Activated CD8-positive, alpha-beta memory T cell treated with anti-CD3 and anti-CD28 coated beads, Interleukin-2, amount 10 ng/mL, durations not matched to agents 7 days and 5 days (primary cell): ENCODE measurements around the gene BRWD1. TPM values are rescaled to one million over a fixed set of nuclear protein-coding genes. Genes with fewer than 3 reads are reported as not detected.
"Not testable (repeated sequence)": the region's sequence is repeated elsewhere in the genome, so short reads cannot be mapped to it uniquely, and the experiment has no call there.

Experiments
- ATAC-seq: fragments of 150-1000 bp; cut with Tn5 transposase; one replicate; pipeline ENCODE4 v1.10.0; 2021; ENCODE audit warnings: moderate library complexity
- CTCF ChIA-PET: fragments of 350-600 bp; sonication (Branson Sonifier 250); formaldehyde crosslinking; loops from one replicate; lab custom pipeline; 2021; ENCODE audit warnings: antibody characterized with exemption; lab: Charles Lee
- DNase-seq: peaks from one replicate; pipeline ENCODE4 v3.0.0-alpha.2; 2020
- H3K27ac Mint-ChIP-seq: one replicate; pipeline ENCODE4 v1.8.0; 2021; ENCODE audit warnings: mild to moderate bottlenecking, mixed read lengths
- H3K27me3 Mint-ChIP-seq: one replicate; pipeline ENCODE4 v1.8.0; 2021; ENCODE audit warnings: mixed read lengths
- H3K36me3 Mint-ChIP-seq: one replicate; pipeline ENCODE4 v1.8.0; 2021; ENCODE audit warnings: mild to moderate bottlenecking, mixed read lengths
- H3K4me1 Mint-ChIP-seq: one replicate; pipeline ENCODE4 v1.8.0; 2021; ENCODE audit warnings: mixed read lengths
- H3K4me3 Mint-ChIP-seq: one replicate; pipeline ENCODE4 v1.8.0; 2021; ENCODE audit warnings: mild to moderate bottlenecking, moderate library complexity, mixed read lengths
- H3K9me3 Mint-ChIP-seq: one replicate; pipeline ENCODE4 v1.8.0; 2022; ENCODE audit warnings: low read depth, mixed read lengths
- total RNA-seq, 2 experiments: library from RNA; stranded (reverse); gene quantifications; one replicate each; pipeline ENCODE4 v1.2.3, GENCODE V29; 2021

The BRWD1 gene
- total RNA-seq, 2 experiments from 2014 or later, result 35.0 to 49.5 TPM

GRCh38 chr21:39161064-39161463, 152.4 kb downstream of the BRWD1 start:
- CTCF ChIA-PET, result interaction anchor here (0.7 kb wide), 1 partner anchor 170 kb away, joined by 3 read pairs; no protein-coding TSS in a partner anchor
- H3K4me1 Mint-ChIP-seq, result no peaks in the 10 kb centered on the region
- H3K36me3 Mint-ChIP-seq, result peaks cover 1% of the 10 kb centered on the region
- peaks cover 4% of the 10 kb centered on the region for H3K9me3 Mint-ChIP-seq
- H3K27ac Mint-ChIP-seq, result no peak overlapping the region
- H3K27me3 Mint-ChIP-seq, result no peaks in the 10 kb centered on the region
- H3K4me3 Mint-ChIP-seq, result no peak overlapping the region
- ATAC-seq, result no peak
- DNase-seq, result no peak

- Mint-ChIP-seq H3K4me1 (no peaks in the 10 kb centered on the region), H3K36me3 (no peaks in the 10 kb centered on the region), H3K4me3 (no peak overlapping the region), H3K9me3 (peaks cover 2% of the 10 kb centered on the region), H3K27me3 (no peaks in the 10 kb centered on the region), H3K27ac (no peak overlapping the region)
- CTCF ChIA-PET, result no interaction called here
- DNase-seq, result no peak
- no peak for ATAC-seq
These were observed 153.9 kb downstream of the BRWD1 start for GRCh38 chr21:39159342-39160063.

DNA sequence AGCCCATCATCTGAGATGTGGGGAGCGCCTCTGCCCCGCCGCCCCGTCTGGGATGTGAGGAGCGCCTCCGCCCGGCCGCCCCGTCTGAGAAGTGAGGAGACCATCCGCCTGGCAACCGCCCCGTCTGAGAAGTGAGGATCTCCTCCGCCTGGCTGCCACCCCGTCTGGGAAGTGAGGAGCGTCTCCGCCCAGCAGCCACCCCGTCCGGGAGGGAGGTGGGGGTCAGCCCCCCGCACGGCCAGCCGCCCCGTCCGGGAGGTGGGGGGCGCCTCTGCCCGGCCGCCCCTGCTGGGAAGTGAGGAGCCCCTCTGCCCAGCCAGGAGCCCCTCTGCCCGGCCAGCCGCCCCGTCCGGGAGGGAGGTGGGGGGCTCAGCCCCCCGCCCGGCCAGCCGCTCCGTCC, 156.2 kb downstream of the BRWD1 start:
- H3K9me3 Mint-ChIP-seq, ATAC-seq, H3K27ac Mint-ChIP-seq, CTCF ChIA-PET, DNase-seq, H3K27me3 Mint-ChIP-seq, H3K4me3 Mint-ChIP-seq, H3K4me1 Mint-ChIP-seq, H3K36me3 Mint-ChIP-seq: not testable (repeated sequence)

- Mint-ChIP-seq H3K36me3 (no peaks in the 10 kb centered on the region), H3K9me3 (no peaks in the 10 kb centered on the region), H3K27ac (no peak overlapping the region), H3K4me3 (no peak overlapping the region), H3K4me1 (no peaks in the 10 kb centered on the region), H3K27me3 (no peaks in the 10 kb centered on the region)
- ATAC-seq (no peak), DNase-seq (no peak)
- CTCF ChIA-PET, result no interaction called here
These were observed 157.4 kb downstream of the BRWD1 start for GRCh38 chr21:39156024-39156423.

DNA sequence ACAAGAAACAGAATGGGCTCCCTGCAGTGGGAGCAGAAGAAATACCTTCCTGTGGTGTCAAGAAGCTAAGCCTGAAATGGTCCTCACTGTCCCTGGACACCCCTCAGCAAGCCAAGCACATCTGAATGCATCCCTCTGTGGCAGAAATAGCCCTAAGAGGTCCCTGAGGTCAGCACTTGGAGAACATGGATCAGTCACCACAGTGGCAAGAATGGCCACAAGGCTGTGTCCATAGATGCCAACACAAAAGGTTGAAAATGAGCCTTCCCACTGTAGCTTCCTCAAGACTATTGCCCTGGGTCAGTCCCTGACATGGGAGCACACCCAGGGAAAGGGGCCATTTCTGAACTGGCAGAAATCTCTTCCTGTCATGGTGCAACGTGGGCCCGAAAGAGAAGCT, 157.9 kb downstream of the BRWD1 start:
- H3K27ac Mint-ChIP-seq, result no peak overlapping the region
- H3K36me3 Mint-ChIP-seq, result no peaks in the 10 kb centered on the region
- H3K27me3 Mint-ChIP-seq, result peaks cover under 1% of the 10 kb centered on the region
- CTCF ChIA-PET, result no interaction called here
- no peak overlapping the region for H3K4me3 Mint-ChIP-seq
- ATAC-seq (no peak), DNase-seq (no peak)
- no peaks in the 10 kb centered on the region for H3K4me1 Mint-ChIP-seq
- no peaks in the 10 kb centered on the region for H3K9me3 Mint-ChIP-seq

DNA sequence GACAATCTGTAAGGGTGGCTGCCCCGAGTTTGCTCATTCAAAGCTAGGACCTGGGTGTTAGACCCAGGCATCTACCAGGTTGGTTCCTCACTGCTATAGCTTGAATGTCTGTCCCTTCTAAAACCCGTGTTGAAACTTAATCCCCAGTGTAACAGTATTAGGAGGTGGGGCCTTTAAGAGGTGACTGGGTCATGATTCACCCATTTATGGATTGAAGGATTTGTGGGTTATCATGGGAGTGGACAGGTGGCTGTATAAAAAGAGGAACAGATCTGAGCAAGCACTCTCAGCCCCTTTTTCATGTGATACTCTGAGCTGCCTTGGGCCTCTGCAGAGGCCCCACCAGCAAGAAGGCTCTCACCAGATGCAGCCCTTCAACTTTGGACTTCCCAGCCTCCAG, 159.6 kb downstream of the BRWD1 start:
- CTCF ChIA-PET, result no interaction called here
- Mint-ChIP-seq H3K27me3 (peaks cover 5% of the 10 kb centered on the region), H3K4me3 (no peak overlapping the region), H3K27ac (no peak overlapping the region), H3K4me1 (no peaks in the 10 kb centered on the region), H3K36me3 (no peaks in the 10 kb centered on the region), H3K9me3 (no peaks in the 10 kb centered on the region)
- DNase-seq (no peak), ATAC-seq (no peak)

- ATAC-seq, result no peak
- Mint-ChIP-seq H3K4me3 (no peak overlapping the region), H3K4me1 (no peaks in the 10 kb centered on the region), H3K9me3 (no peaks in the 10 kb centered on the region), H3K36me3 (no peaks in the 10 kb centered on the region), H3K27ac (no peak overlapping the region), H3K27me3 (peaks cover 5% of the 10 kb centered on the region)
- no peak for DNase-seq
- CTCF ChIA-PET, result no interaction called here
These were observed 160.1 kb downstream of the BRWD1 start for GRCh38 chr21:39153373-39153772.

- no peaks in the 10 kb centered on the region for H3K9me3 Mint-ChIP-seq
- no peaks in the 10 kb centered on the region for H3K36me3 Mint-ChIP-seq
- no peak overlapping the region for H3K4me3 Mint-ChIP-seq
- peaks cover 5% of the 10 kb centered on the region for H3K27me3 Mint-ChIP-seq
- no peaks in the 10 kb centered on the region for H3K4me1 Mint-ChIP-seq
- ATAC-seq, result no peak
- no peak for DNase-seq
- no peak overlapping the region for H3K27ac Mint-ChIP-seq
- CTCF ChIA-PET, result no interaction called here
These were observed 161.2 kb downstream of the BRWD1 start for GRCh38 chr21:39152271-39152670.

DNA sequence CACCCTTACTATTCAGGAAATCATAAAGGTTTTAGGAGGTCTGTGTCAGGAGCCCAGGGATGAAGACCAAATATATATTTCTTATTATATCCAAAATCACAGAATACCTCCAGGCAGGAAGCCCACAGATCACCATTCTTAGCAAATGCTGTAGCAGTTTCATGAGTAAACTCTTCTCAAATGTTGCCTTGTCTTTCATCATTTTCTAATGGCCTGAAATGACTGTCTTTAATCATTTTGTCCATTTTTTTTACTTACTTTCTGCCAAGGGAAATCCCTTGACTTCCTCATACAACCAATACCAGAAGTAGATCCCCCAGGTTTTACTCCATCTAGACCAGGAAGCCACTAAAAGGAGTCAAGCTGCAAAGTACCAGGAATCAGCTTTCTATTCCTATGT, 162.6 kb downstream of the BRWD1 start:
- Mint-ChIP-seq H3K4me3 (no peak overlapping the region), H3K27ac (no peak overlapping the region), H3K36me3 (no peaks in the 10 kb centered on the region), H3K27me3 (peaks cover 5% of the 10 kb centered on the region), H3K4me1 (no peaks in the 10 kb centered on the region), H3K9me3 (no peaks in the 10 kb centered on the region)
- no peak for ATAC-seq
- no peak for DNase-seq
- CTCF ChIA-PET, result no interaction called here

GRCh38 chr21:39150316-39150715, 163.1 kb downstream of the BRWD1 start:
- CTCF ChIA-PET, result no interaction called here
- ATAC-seq, result no peak

GRCh38 chr21:39149882-39150281, 163.6 kb downstream of the BRWD1 start:
- DNase-seq, result no peak
- no peak for ATAC-seq
- H3K27me3 Mint-ChIP-seq, result peaks cover 5% of the 10 kb centered on the region
- H3K4me3 Mint-ChIP-seq, result no peak overlapping the region
- H3K36me3 Mint-ChIP-seq, result no peaks in the 10 kb centered on the region
- no peak overlapping the region for H3K27ac Mint-ChIP-seq
- H3K4me1 Mint-ChIP-seq, result no peaks in the 10 kb centered on the region
- H3K9me3 Mint-ChIP-seq, result no peaks in the 10 kb centered on the region
- CTCF ChIA-PET, result no interaction called here

More at GRCh38 chr21:39150316-39150715, 163.1 kb downstream of the BRWD1 start:
- no peak for DNase-seq
- Mint-ChIP-seq H3K27me3 (peaks cover 5% of the 10 kb centered on the region), H3K9me3 (no peaks in the 10 kb centered on the region), H3K4me1 (no peaks in the 10 kb centered on the region), H3K36me3 (no peaks in the 10 kb centered on the region), H3K27ac (no peak overlapping the region), H3K4me3 (no peak overlapping the region)

DNA sequence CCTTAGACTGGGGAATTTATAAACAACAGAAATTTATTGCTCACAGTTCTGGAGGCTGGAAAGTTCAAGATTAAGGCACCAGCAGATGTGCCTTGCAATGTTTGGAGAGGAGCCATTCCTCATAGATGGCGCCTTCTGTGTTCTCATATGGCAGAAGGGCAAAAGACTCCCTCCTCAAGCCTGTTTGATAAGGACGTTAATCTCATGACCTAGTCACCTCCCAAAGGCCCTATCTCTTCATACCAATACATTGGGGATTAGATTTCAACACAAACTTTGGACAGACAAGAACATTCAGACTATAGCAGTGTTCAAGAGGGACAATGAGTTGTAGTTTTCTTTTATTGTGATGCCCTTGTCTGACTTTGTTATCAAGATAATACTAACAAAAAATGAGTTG, 164.5 kb downstream of the BRWD1 start:
- no peaks in the 10 kb centered on the region for H3K4me1 Mint-ChIP-seq
- no peak overlapping the region for H3K4me3 Mint-ChIP-seq
- CTCF ChIA-PET, result no interaction called here
- DNase-seq (no peak), ATAC-seq (no peak)
- no peaks in the 10 kb centered on the region for H3K36me3 Mint-ChIP-seq
- no peak overlapping the region for H3K27ac Mint-ChIP-seq
- H3K9me3 Mint-ChIP-seq, result no peaks in the 10 kb centered on the region
- H3K27me3 Mint-ChIP-seq, result peaks cover 5% of the 10 kb centered on the region

DNA sequence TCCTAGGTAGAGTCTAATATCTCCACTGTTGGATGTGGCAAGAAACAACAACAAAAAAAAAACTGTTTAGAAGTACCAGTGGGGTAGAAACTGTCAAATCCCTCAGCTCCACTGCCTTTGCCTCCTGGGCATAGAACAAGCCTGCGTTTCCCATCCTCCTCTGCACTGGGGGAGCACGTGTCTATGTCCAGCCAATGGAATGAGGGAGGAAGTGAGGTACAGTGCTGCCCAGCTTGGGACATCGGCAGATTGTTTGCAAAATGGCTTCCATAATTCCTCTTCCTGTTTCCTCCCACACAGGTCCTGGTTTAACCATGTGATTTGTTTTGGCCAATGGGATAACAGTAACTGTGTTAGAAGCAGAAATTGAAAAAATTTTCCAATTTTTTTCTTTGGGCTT, 169.2 kb downstream of the BRWD1 start:
- Mint-ChIP-seq H3K27me3 (peaks cover 3% of the 10 kb centered on the region), H3K27ac (no peak overlapping the region), H3K36me3 (no peaks in the 10 kb centered on the region), H3K4me1 (no peaks in the 10 kb centered on the region), H3K4me3 (no peak overlapping the region), H3K9me3 (no peaks in the 10 kb centered on the region)
- ATAC-seq, result no peak
- no peak for DNase-seq
- CTCF ChIA-PET, result interaction anchor here (0.6 kb wide), 1 partner anchor 317 kb away, joined by 3 read pairs; no protein-coding TSS in a partner anchor

DNA sequence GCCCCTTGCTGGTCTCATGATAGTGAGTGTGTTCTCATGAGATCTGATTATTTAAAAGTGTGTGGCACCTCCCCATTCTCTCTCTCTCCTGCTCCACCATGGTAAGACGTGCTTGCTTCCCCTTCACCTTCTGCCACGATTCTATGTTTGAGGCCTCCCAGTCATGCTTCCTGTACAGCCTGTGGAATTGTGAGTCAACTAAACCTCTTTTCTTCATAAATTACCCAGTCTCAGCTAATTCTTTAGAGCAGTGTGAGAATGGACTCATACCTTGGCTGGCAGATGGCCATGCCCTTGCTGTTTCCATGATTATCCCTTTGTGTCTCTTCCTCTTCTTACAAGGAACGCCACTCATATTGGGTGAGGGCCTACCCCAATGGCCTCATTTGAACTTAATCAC, 170.5 kb downstream of the BRWD1 start:
- H3K36me3 Mint-ChIP-seq, result no peaks in the 10 kb centered on the region
- DNase-seq, result no peak
- H3K4me3 Mint-ChIP-seq, result no peak overlapping the region
- no peaks in the 10 kb centered on the region for H3K9me3 Mint-ChIP-seq
- H3K27ac Mint-ChIP-seq, result no peak overlapping the region
- H3K27me3 Mint-ChIP-seq, result peaks cover 3% of the 10 kb centered on the region
- no peaks in the 10 kb centered on the region for H3K4me1 Mint-ChIP-seq
- ATAC-seq, result no peak
- CTCF ChIA-PET, result no interaction called here
